SK-N-SH treated with all-trans-retinoic acid at 6 μM for 48 hours (cell line): ENCODE results near the gene REEP1.

Experiments
- ATAC-seq: fragments of 200-7000 bp; cut with Tn5 transposase; 3 replicates; pipeline ENCODE4 v1.9.1; 2020; ENCODE audit warnings: mild to moderate bottlenecking, moderate library complexity
- ARNTL ChIP-seq: fragments of 450-650 bp; formaldehyde crosslinking; IDR thresholded peaks from 2 replicates; pipeline ENCODE4 v1.5.0; 2020; ENCODE audit warnings: low read depth, mild to moderate bottlenecking, moderate library complexity, borderline replicate concordance
- BACH2 ChIP-seq: fragments of 250-450 bp; sonication (Bioruptor Pico); IDR thresholded peaks from 2 replicates; pipeline ENCODE4 v1.9.0; 2021; ENCODE audit warnings: mild to moderate bottlenecking, borderline replicate concordance
- CSDC2 ChIP-seq: fragments of 250-450 bp; sonication (Bioruptor Pico); IDR thresholded peaks from 2 replicates; pipeline ENCODE4 v1.5.0; 2020; ENCODE audit warnings: mild to moderate bottlenecking, moderate library complexity
- ESRRG ChIP-seq: fragments of 250-450 bp; sonication (Bioruptor Pico); IDR thresholded peaks from 2 replicates; pipeline ENCODE4 v1.6.1; 2021; ENCODE audit warnings: mild to moderate bottlenecking
- GLIS3 ChIP-seq: fragments of 250-450 bp; sonication (Bioruptor Pico); IDR thresholded peaks from 2 replicates; pipeline ENCODE4 v1.5.0; 2020; ENCODE audit warnings: mild to moderate bottlenecking, moderate library complexity
- ISL1 ChIP-seq: fragments of 250-450 bp; sonication (Bioruptor Pico); IDR thresholded peaks from 2 replicates; pipeline ENCODE4 v2.1.2; 2022; ENCODE audit warnings: mild to moderate bottlenecking, moderate library complexity
- OSR1 ChIP-seq: fragments of 250-450 bp; sonication (Bioruptor Pico); IDR thresholded peaks from 2 replicates; pipeline ENCODE4 v1.8.0; 2022; ENCODE audit warnings: moderate library complexity, mild to moderate bottlenecking, inconsistent platforms
- PATZ1 ChIP-seq: fragments of 250-450 bp; sonication (Bioruptor Pico); IDR thresholded peaks from 2 replicates; pipeline ENCODE4 v1.8.0; 2020; ENCODE audit warnings: mild to moderate bottlenecking, moderate library complexity, borderline replicate concordance
- POU6F1 ChIP-seq: fragments of 250-450 bp; sonication (Bioruptor Pico); IDR thresholded peaks from 2 replicates; pipeline ENCODE4 v1.8.0; 2021; ENCODE audit warnings: low read depth, mild to moderate bottlenecking, moderate library complexity, borderline replicate concordance
- PPARA ChIP-seq: fragments of 250-450 bp; sonication (Bioruptor Pico); IDR thresholded peaks from 2 replicates; pipeline ENCODE4 v1.5.0; 2020; ENCODE audit warnings: mild to moderate bottlenecking, borderline replicate concordance
- RARB ChIP-seq: fragments of 250-450 bp; sonication (Bioruptor Pico); IDR thresholded peaks from 2 replicates; pipeline ENCODE4 v1.8.0; 2021; ENCODE audit warnings: mild to moderate bottlenecking, moderate library complexity
- SNAI2 ChIP-seq: fragments of 250-450 bp; sonication (Bioruptor Pico); IDR thresholded peaks from 2 replicates; pipeline ENCODE4 v1.5.0; 2020; ENCODE audit warnings: mild to moderate bottlenecking, moderate library complexity
- TCF4 ChIP-seq: fragments of 250-450 bp; sonication (Bioruptor Pico); IDR thresholded peaks from 2 replicates; pipeline ENCODE4 v1.8.0; 2021; ENCODE audit warnings: mild to moderate bottlenecking, moderate library complexity, borderline replicate concordance
- TOX ChIP-seq: fragments of 250-450 bp; sonication (Bioruptor Pico); IDR thresholded peaks from 2 replicates; pipeline ENCODE4 v1.8.0; 2021; ENCODE audit warnings: mild to moderate bottlenecking, moderate library complexity, borderline replicate concordance
- ZC3H10 ChIP-seq: fragments of 250-450 bp; sonication (Bioruptor Pico); IDR thresholded peaks from 2 replicates; pipeline ENCODE4 v1.5.1; 2021; ENCODE audit warnings: mild to moderate bottlenecking, moderate library complexity
- ZFP3 ChIP-seq: fragments of 250-450 bp; sonication (Bioruptor Pico); IDR thresholded peaks from 2 replicates; pipeline ENCODE4 v1.5.0; 2020; ENCODE audit warnings: mild to moderate bottlenecking, moderate library complexity
- ZFP30 ChIP-seq: fragments of 450-650 bp; formaldehyde crosslinking; IDR thresholded peaks from 2 replicates; pipeline ENCODE4 v1.5.0; 2022; ENCODE audit warnings: mild to moderate bottlenecking, moderate library complexity
- ZNF565 ChIP-seq: fragments of 450-650 bp; formaldehyde crosslinking; conservative IDR thresholded peaks from 2 replicates; pipeline ENCODE4 v1.5.0; 2020; ENCODE audit warnings: low read depth, mild to moderate bottlenecking, moderate library complexity
- ZNF70 ChIP-seq: fragments of 450-650 bp; formaldehyde crosslinking; IDR thresholded peaks from 2 replicates; pipeline ENCODE4 v1.5.0; 2020; ENCODE audit warnings: mild to moderate bottlenecking, moderate library complexity
- ZNF8 ChIP-seq: fragments of 450-650 bp; formaldehyde crosslinking; IDR thresholded peaks from 2 replicates; pipeline ENCODE4 v1.5.0; 2020; ENCODE audit warnings: mild to moderate bottlenecking, moderate library complexity
- TF ChIP-seq, protein P1 (sequence below): fragments of 250-450 bp; sonication (Bioruptor Pico); IDR thresholded peaks from 2 replicates; pipeline ENCODE4 v1.5.1; 2021; ENCODE audit warnings: mild to moderate bottlenecking, moderate library complexity
- TF ChIP-seq, protein P2 (sequence below): fragments of 250-450 bp; sonication (Bioruptor Pico); IDR thresholded peaks from 2 replicates; pipeline ENCODE4 v1.5.1; 2020; ENCODE audit warnings: low read depth, mild to moderate bottlenecking, moderate library complexity

REEP1 gene

GRCh38 chr2:86314125-86314524 is 23.3 kb downstream of the REEP1 start:
- no peak for ATAC-seq
- no peak for TF ChIP-seq PPARA

DNA sequence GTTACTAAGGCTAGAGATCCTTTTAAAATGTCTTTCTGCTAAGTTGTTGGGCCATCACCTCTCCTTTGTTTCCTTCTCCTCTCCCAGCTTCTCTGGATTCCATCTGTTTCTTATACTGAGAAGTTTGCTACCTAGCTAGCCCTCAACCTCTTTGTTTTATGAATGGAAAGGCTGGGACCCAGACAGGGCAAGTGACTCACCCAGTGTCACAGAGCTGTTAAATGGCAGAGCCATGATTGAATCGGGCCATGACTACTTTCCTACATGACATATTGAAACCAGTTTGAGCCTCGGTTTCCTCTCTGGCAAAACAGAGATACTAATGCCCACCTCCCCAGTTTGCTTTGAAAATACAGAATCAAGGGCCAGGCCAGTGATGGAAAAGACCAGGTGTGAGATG is 24.1 kb downstream of the REEP1 start:
- no peak for ATAC-seq
- TF ChIP-seq SNAI2 (CRISPR knock-in tag) (no peak), ZNF70 (CRISPR knock-in tag) (no peak), ZFP30 (no peak), OSR1 (CRISPR knock-in tag) (no peak), POU6F1 (CRISPR knock-in tag) (no peak), ZC3H10 (CRISPR knock-in tag) (no peak), CSDC2 (CRISPR knock-in tag) (no peak), TCF4 (CRISPR knock-in tag) (no peak), PATZ1 (no peak), BACH2 (CRISPR knock-in tag) (no peak), ARNTL (CRISPR knock-in tag) (no peak), ZNF565 (CRISPR knock-in tag) (no peak), ISL1 (CRISPR knock-in tag) (no peak)
- TF ChIP-seq, protein P1, sequence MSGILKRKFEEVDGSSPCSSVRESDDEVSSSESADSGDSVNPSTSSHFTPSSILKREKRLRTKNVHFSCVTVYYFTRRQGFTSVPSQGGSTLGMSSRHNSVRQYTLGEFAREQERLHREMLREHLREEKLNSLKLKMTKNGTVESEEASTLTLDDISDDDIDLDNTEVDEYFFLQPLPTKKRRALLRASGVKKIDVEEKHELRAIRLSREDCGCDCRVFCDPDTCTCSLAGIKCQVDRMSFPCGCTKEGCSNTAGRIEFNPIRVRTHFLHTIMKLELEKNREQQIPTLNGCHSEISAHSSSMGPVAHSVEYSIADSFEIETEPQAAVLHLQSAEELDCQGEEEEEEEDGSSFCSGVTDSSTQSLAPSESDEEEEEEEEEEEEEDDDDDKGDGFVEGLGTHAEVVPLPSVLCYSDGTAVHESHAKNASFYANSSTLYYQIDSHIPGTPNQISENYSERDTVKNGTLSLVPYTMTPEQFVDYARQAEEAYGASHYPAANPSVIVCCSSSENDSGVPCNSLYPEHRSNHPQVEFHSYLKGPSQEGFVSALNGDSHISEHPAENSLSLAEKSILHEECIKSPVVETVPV (CRISPR knock-in tag), result no peak
- TF ChIP-seq, protein P2, sequence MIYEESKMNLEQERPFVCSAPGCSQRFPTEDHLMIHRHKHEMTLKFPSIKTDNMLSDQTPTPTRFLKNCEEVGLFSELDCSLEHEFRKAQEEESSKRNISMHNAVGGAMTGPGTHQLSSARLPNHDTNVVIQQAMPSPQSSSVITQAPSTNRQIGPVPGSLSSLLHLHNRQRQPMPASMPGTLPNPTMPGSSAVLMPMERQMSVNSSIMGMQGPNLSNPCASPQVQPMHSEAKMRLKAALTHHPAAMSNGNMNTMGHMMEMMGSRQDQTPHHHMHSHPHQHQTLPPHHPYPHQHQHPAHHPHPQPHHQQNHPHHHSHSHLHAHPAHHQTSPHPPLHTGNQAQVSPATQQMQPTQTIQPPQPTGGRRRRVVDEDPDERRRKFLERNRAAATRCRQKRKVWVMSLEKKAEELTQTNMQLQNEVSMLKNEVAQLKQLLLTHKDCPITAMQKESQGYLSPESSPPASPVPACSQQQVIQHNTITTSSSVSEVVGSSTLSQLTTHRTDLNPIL (CRISPR knock-in tag), result no peak
- TF ChIP-seq, all 23 proteins: peak for 0

DNA sequence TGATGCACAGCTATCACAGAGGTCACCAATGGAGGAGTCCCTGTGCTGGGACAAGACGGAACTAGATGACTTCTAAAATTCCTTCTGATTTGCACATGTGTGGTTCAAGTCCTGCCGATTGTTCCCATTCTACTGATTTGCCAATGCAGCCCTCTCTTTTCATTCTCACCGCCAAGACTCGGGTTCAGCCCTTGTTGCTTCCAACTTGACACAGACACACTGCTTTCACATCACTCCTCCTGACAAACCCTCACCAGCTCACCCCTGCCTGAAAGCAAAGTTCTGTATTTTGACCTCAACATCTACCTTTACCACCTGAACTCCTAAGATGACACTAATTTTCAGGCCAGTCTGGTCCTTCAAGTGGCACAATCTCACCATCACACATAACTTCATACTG is 25.5 kb downstream of the REEP1 start:
- TF ChIP-seq PPARA, result no peak
- TF ChIP-seq ZFP30, result no peak
- TF ChIP-seq SNAI2 (CRISPR knock-in tag), result no peak
- TF ChIP-seq ZNF8, result no peak
- no peak for TF ChIP-seq ZFP3 (CRISPR knock-in tag)
- TF ChIP-seq PATZ1, result no peak
- no peak for TF ChIP-seq ZC3H10 (CRISPR knock-in tag)
- no peak for TF ChIP-seq ISL1 (CRISPR knock-in tag)
- no peak for TF ChIP-seq ARNTL (CRISPR knock-in tag)
- no peak for TF ChIP-seq TOX (CRISPR knock-in tag)
- TF ChIP-seq GLIS3 (CRISPR knock-in tag), result no peak
- TF ChIP-seq TCF4 (CRISPR knock-in tag), result no peak
- no peak for TF ChIP-seq RARB (CRISPR knock-in tag)
- no peak for ATAC-seq

DNA sequence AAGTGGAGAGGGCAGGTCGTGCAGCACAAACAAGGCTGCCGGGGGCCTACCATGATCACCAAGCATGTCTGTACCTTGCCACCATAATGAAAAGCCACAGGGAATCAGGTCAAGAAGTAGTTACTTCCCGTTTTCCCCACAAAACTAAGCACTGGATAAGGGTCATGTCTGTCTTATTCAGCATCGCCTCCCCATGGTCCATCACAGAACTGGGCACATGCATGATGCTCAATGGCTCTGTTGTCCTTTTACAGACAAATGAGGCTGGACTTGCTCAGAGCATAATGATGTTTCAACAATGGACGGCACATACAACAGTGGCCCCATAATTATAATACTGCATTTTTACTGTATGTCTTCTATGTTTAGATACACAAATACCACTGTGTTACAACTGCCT is 27.5 kb downstream of the REEP1 start:
- no peak for ATAC-seq
- TF ChIP-seq TCF4 (CRISPR knock-in tag), result no peak
- TF ChIP-seq ZNF8, result no peak
- no peak for TF ChIP-seq PATZ1
- TF ChIP-seq SNAI2 (CRISPR knock-in tag), result no peak
- no peak for TF ChIP-seq ESRRG (CRISPR knock-in tag)
- TF ChIP-seq, protein P2 (CRISPR knock-in tag), result no peak
- TF ChIP-seq ARNTL (CRISPR knock-in tag), result no peak
- no peak for TF ChIP-seq CSDC2 (CRISPR knock-in tag)
- no peak for TF ChIP-seq TOX (CRISPR knock-in tag)
